ENCODE measurements around the gene ASB14. TPM values are rescaled to one million over a fixed set of nuclear protein-coding genes. Genes with fewer than 3 reads are reported as not detected.
"Not testable (repeated sequence)": the region's sequence is repeated elsewhere in the genome, so short reads cannot be mapped to it uniquely, and the experiment has no call there.

The ASB14 gene
- not detected in 2 replicates for total RNA-seq (2014; rRNA removed; shearing (Covaris generic))

GRCh38 chr3:57292159-57292896 lies at the start of gene ASB14:
Gene ASB14, minus strand, starts transcription at chr3:57292685. Its CDS starts 652 bp downstream, at chr3:57292033.
- no peak for DNase-seq (ENCODE audit: low read depth)

GRCh38 chr3:57339071-57339642 lies 46.7 kb upstream of the ASB14 start:
- DNase-seq (ENCODE audit: low read depth): not testable (repeated sequence)

GRCh38 chr3:57338272-57339070 lies 46.0 kb upstream of the ASB14 start:
- DNase-seq (ENCODE audit: low read depth): not testable (repeated sequence)

- no peak for DNase-seq (ENCODE audit: low read depth)
Measured at GRCh38 chr3:57335283-57335938, 42.9 kb upstream of the ASB14 start.

GRCh38 chr3:57331078-57331610 lies 38.7 kb upstream of the ASB14 start:
- no peak for DNase-seq (ENCODE audit: low read depth)

- DNase-seq (ENCODE audit: low read depth): not testable (repeated sequence)
Measured at GRCh38 chr3:57326498-57326897, 34.0 kb upstream of the ASB14 start.

- DNase-seq (ENCODE audit: low read depth): no peak
Measured at GRCh38 chr3:57314204-57314603, 21.7 kb upstream of the ASB14 start.

GRCh38 chr3:57309769-57310360 lies 17.4 kb upstream of the ASB14 start:
- DNase-seq (ENCODE audit: low read depth): no peak

- peak; percentile 50 for DNase-seq (ENCODE audit: low read depth)
Measured at GRCh38 chr3:57303520-57303919, 11.0 kb upstream of the ASB14 start.

GRCh38 chr3:57298041-57298440 lies 5.6 kb upstream of the ASB14 start:
- DNase-seq (ENCODE audit: low read depth): peak; percentile 47

- DNase-seq (ENCODE audit: low read depth): no peak
Measured at GRCh38 chr3:57292897-57293526, 527 bp upstream of the ASB14 start.

GRCh38 chr3:57288403-57288802 lies 4.1 kb downstream of the ASB14 start:
- DNase-seq (ENCODE audit: low read depth): no peak

- DNase-seq (ENCODE audit: low read depth): no peak
Measured at GRCh38 chr3:57287205-57287604, 5.3 kb downstream of the ASB14 start.

- DNase-seq (ENCODE audit: low read depth): peak; percentile 6
Measured at GRCh38 chr3:57283334-57283733, 9.2 kb downstream of the ASB14 start.

GRCh38 chr3:57281715-57282114 lies 10.8 kb downstream of the ASB14 start:
- peak; percentile 61 for DNase-seq (ENCODE audit: low read depth)

- peak; percentile 7 for DNase-seq (ENCODE audit: low read depth)
Measured at GRCh38 chr3:57279685-57280084, 12.8 kb downstream of the ASB14 start.

GRCh38 chr3:57278237-57278636 lies 14.2 kb downstream of the ASB14 start:
- no peak for DNase-seq (ENCODE audit: low read depth)

GRCh38 chr3:57275393-57275792 lies 17.1 kb downstream of the ASB14 start:
- no peak for DNase-seq (ENCODE audit: low read depth)

GRCh38 chr3:57274845-57275244 lies 17.6 kb downstream of the ASB14 start:
- no peak for DNase-seq (ENCODE audit: low read depth)

- DNase-seq (ENCODE audit: low read depth): no peak
Measured at GRCh38 chr3:57268416-57268815, 24.1 kb downstream of the ASB14 start.

GRCh38 chr3:57261929-57262328 lies 30.6 kb downstream of the ASB14 start:
- DNase-seq (ENCODE audit: low read depth): no peak

Measured in RPMI7951 (cell line).